ENCODE measurements around the gene UGT1A9.

- TF ChIP-seq CTCF (IDR thresholded peaks at IDR 0.05; ENCODE audit: low read depth, low read length), result no peak
- TF ChIP-seq POLR2A (IDR thresholded peaks at IDR 0.05; ENCODE audit: extremely low read depth, insufficient read length), result no peak
- TF ChIP-seq MAX (IDR thresholded peaks at IDR 0.05; ENCODE audit: low read depth, low read length), result no peak
- no peak for TF ChIP-seq MYC (IDR thresholded peaks at IDR 0.05; ENCODE audit: low read depth, low read length)
Measured at GRCh38 chr2:233718552-233718951, 46.9 kb downstream of the UGT1A9 start, which contains the start of gene UGT1A4.
